H9 (cell line): Measurements from ENCODE around the gene SUMO4. TPM values are rescaled to one million over a fixed set of nuclear protein-coding genes. Genes with fewer than 3 reads are reported as not detected.

Experiments
- DNase-seq: peaks from one replicate; pipeline ENCODE4 v3.0.0-alpha.2; 2017
- H2AFZ ChIP-seq: one replicate; pipeline ENCODE4 v1.6.1; 2013; ENCODE audit warnings: mild to moderate bottlenecking, low read length, control low read depth, moderate library complexity
- H2AK5ac ChIP-seq: 2 replicates; pipeline ENCODE4 v1.6.1; 2013; ENCODE audit warnings: low read length, control low read depth, mixed read lengths; ENCODE audit not compliant: insufficient read length
- H2BK120ac ChIP-seq: one replicate; pipeline ENCODE4 v1.6.1; 2013; ENCODE audit warnings: low read depth, mild to moderate bottlenecking, low read length, control low read depth, inconsistent platforms; ENCODE audit not compliant: poor library complexity, severe bottlenecking
- H2BK12ac ChIP-seq: 2 replicates; pipeline ENCODE4 v1.6.1; 2013; ENCODE audit warnings: low read length, control low read depth, mixed read lengths, low read depth; ENCODE audit not compliant: insufficient read length
- H2BK15ac ChIP-seq: 2 replicates; pipeline ENCODE4 v1.6.1; 2013; ENCODE audit warnings: low read depth, low read length, control low read depth
- H2BK20ac ChIP-seq: one replicate; pipeline ENCODE4 v1.6.1; 2013; ENCODE audit warnings: low read depth, mild to moderate bottlenecking, low read length, control low read depth, inconsistent platforms; ENCODE audit not compliant: poor library complexity, severe bottlenecking
- H2BK5ac ChIP-seq: 2 replicates; pipeline ENCODE4 v1.6.1; 2013; ENCODE audit warnings: low read length, control low read depth, mixed read lengths; ENCODE audit not compliant: insufficient read length
- H3K14ac ChIP-seq: 2 replicates; pipeline ENCODE4 v1.6.1; 2013; ENCODE audit warnings: low read length, control low read depth; ENCODE audit not compliant: insufficient read depth
- H3K18ac ChIP-seq: 2 replicates; pipeline ENCODE4 v1.6.1; 2013; ENCODE audit warnings: low read depth, mild to moderate bottlenecking, mixed read lengths, low read length, control low read depth; ENCODE audit not compliant: insufficient read length
- H3K23ac ChIP-seq: 2 replicates; pipeline ENCODE4 v1.6.1; 2013; ENCODE audit warnings: low read length, control low read depth, mixed read lengths, low read depth; ENCODE audit not compliant: insufficient read length
- H3K23me2 ChIP-seq: 2 replicates; pipeline ENCODE4 v1.6.1; 2013; ENCODE audit warnings: low read depth, mild to moderate bottlenecking, mixed read lengths, low read length, control low read depth; ENCODE audit not compliant: insufficient read length, poor library complexity, severe bottlenecking
- H3K27ac ChIP-seq: 2 replicates; pipeline ENCODE4 v1.5.1; 2013; ENCODE audit warnings: low read length, control low read depth, mixed read lengths, low read depth; ENCODE audit not compliant: insufficient read length
- H3K27me3 ChIP-seq: 2 replicates; pipeline ENCODE4 v1.6.1; 2013; ENCODE audit warnings: low read length, control low read depth, inconsistent platforms; ENCODE audit not compliant: insufficient read depth
- H3K4ac ChIP-seq: 2 replicates; pipeline ENCODE4 v1.6.1; 2013; ENCODE audit warnings: low read depth, mild to moderate bottlenecking, control low read depth, inconsistent platforms, low read length, moderate library complexity
- H3K4me1 ChIP-seq: 2 replicates; pipeline ENCODE4 v1.6.1; 2013; ENCODE audit warnings: low read length, control low read depth, inconsistent platforms; ENCODE audit not compliant: insufficient read depth
- H3K4me2 ChIP-seq: 2 replicates; pipeline ENCODE4 v1.6.1; 2013; ENCODE audit warnings: low read length, control low read depth, mixed read lengths; ENCODE audit not compliant: insufficient read length, insufficient read depth
- H3K56ac ChIP-seq: 2 replicates; pipeline ENCODE4 v1.6.1; 2013; ENCODE audit warnings: low read depth, mild to moderate bottlenecking, mixed read lengths, low read length, control low read depth; ENCODE audit not compliant: insufficient read length
- H3K79me1 ChIP-seq: 2 replicates; pipeline ENCODE4 v1.6.1; 2013; ENCODE audit warnings: low read depth, mild to moderate bottlenecking, moderate library complexity, low read length, control low read depth, inconsistent platforms; ENCODE audit not compliant: insufficient read depth, poor library complexity, severe bottlenecking
- H3K79me2 ChIP-seq: 2 replicates; pipeline ENCODE4 v1.6.1; 2013; ENCODE audit warnings: low read length, control low read depth, inconsistent platforms; ENCODE audit not compliant: insufficient read depth
- H3K9ac ChIP-seq: 2 replicates; pipeline ENCODE4 v1.6.1; 2013; ENCODE audit warnings: low read length, control low read depth, mixed read lengths; ENCODE audit not compliant: insufficient read length; ENCODE audit errors: extremely low read depth
- H3K9me3 ChIP-seq: one replicate; pipeline ENCODE4 v1.6.1; 2013; ENCODE audit warnings: low read depth, low read length, inconsistent platforms; ENCODE audit not compliant: control insufficient read depth
- H3T11ph ChIP-seq: one replicate; pipeline ENCODE4 v1.6.1; 2013; ENCODE audit warnings: mild to moderate bottlenecking, low read length, control low read depth, inconsistent platforms
- H4K20me1 ChIP-seq: one replicate; pipeline ENCODE4 v1.6.1; 2013; ENCODE audit not compliant: control insufficient read depth, insufficient read length, insufficient read depth
- H4K5ac ChIP-seq: 2 replicates; pipeline ENCODE4 v1.6.1; 2013; ENCODE audit warnings: low read depth, mild to moderate bottlenecking, mixed read lengths, low read length, control low read depth; ENCODE audit not compliant: insufficient read length
- H4K8ac ChIP-seq: replicated peaks from 2 replicates; pipeline ENCODE4 v1.6.1; 2013; ENCODE audit warnings: low read length, control low read depth, mixed read lengths, low read depth; ENCODE audit not compliant: insufficient read length
- H4K91ac ChIP-seq: 2 replicates; pipeline ENCODE4 v1.6.1; 2013; ENCODE audit warnings: low read depth, mild to moderate bottlenecking, moderate library complexity, mixed read lengths, low read length, control low read depth; ENCODE audit not compliant: insufficient read length
- H3K27ac Mint-ChIP-seq, 3 experiments: 2 replicates in 2 of 3; 3 replicates in 1 of 3; pipeline ENCODE4 v1.8.0; 2020 to 2021; ENCODE audit warnings: mixed read lengths in 3 of 3, mild to moderate bottlenecking in 1 of 3, moderate library complexity in 1 of 3
- H3K27me3 Mint-ChIP-seq: 2 replicates; pipeline ENCODE4 v1.8.0; 2021; ENCODE audit warnings: low read depth, mild to moderate bottlenecking, moderate library complexity, mixed read lengths
- H3K36me3 Mint-ChIP-seq, 3 experiments: 2 replicates in 2 of 3; 3 replicates in 1 of 3; pipeline ENCODE4 v1.8.0; 2020 to 2021; ENCODE audit warnings: low read depth in 3 of 3, mixed read lengths in 3 of 3; ENCODE audit not compliant: insufficient read depth in 1 of 3
- H3K4me1 Mint-ChIP-seq, 2 experiments: 2 replicates each; pipeline ENCODE4 v1.8.0; 2020; ENCODE audit warnings: mixed read lengths in 2 of 2
- H3K4me3 Mint-ChIP-seq, 2 experiments: 2 replicates in 1 of 2; 3 replicates in 1 of 2; pipeline ENCODE4 v1.8.0; 2020 to 2021; ENCODE audit warnings: mild to moderate bottlenecking in 2 of 2, mixed read lengths in 2 of 2, moderate library complexity in 1 of 2
- H3K9me3 Mint-ChIP-seq, 2 experiments: 2 replicates in 1 of 2; 3 replicates in 1 of 2; pipeline ENCODE4 v1.8.0; 2020; ENCODE audit warnings: mild to moderate bottlenecking in 2 of 2, mixed read lengths in 2 of 2, moderate library complexity in 1 of 2
- CTCF ChIP-seq: fragments of 200-600 bp; sonication (generic); conservative IDR thresholded peaks from 3 replicates; pipeline ENCODE4 v1.8.0; 2021; ENCODE audit warnings: antibody characterized with exemption, mild to moderate bottlenecking
- total RNA-seq: library from RNA; stranded (reverse); gene quantifications from 2 replicates; pipeline ENCODE4 v1.2.1, GENCODE V29; 2021

SUMO4 gene
- total RNA-seq, 1 experiment from 2014 or later, result 1.5 TPM

- Mint-ChIP-seq H3K9me3 (peaks cover 0 to 6% of the 10 kb centered on the region in 2 experiments; a peak in 2 of 5 replicates), H3K36me3 (peaks cover 0 to 20% (median 12%) of the 10 kb centered on the region in 3 experiments; a peak in 3 of 7 replicates), H3K4me1 (no peaks in the 10 kb centered on the region), H3K27ac (no peak overlapping the region), H3K4me3 (no peak overlapping the region), H3K27me3 (no peaks in the 10 kb centered on the region)
- Histone ChIP-seq H3T11ph (no peak overlapping the region), H2BK20ac (no peak overlapping the region), H2BK15ac (no peak overlapping the region), H3K18ac (no peak overlapping the region), H3K9ac (no peak overlapping the region), H3K4me1 (no peaks in the 10 kb centered on the region), H3K9me3 (no peaks in the 10 kb centered on the region), H3K23me2 (no peaks in the 10 kb centered on the region), H3K27ac (no peak overlapping the region), H3K23ac (no peak overlapping the region), H3K4me2 (no peak overlapping the region), H3K56ac (no peak overlapping the region), H2BK5ac (no peak overlapping the region), H2BK12ac (no peak overlapping the region), H4K20me1 (no peaks in the 10 kb centered on the region), H3K79me1 (no peaks in the 10 kb centered on the region), H3K79me2 (no peaks in the 10 kb centered on the region), H3K4ac (no peak overlapping the region), H2BK120ac (no peak overlapping the region), H4K91ac (no peak overlapping the region), H3K14ac (no peak overlapping the region), H2AFZ (no peak overlapping the region), H4K8ac (no peak overlapping the region), H3K27me3 (no peaks in the 10 kb centered on the region), H2AK5ac (no peak overlapping the region), H4K5ac (no peak overlapping the region)
- no peak for TF ChIP-seq CTCF
- no peak for DNase-seq
Measured at GRCh38 chr6:149410557-149410956, 10.5 kb downstream of the SUMO4 start.
